ENCODE measurements around the gene KRT6A.

KRT6A gene

DNA sequence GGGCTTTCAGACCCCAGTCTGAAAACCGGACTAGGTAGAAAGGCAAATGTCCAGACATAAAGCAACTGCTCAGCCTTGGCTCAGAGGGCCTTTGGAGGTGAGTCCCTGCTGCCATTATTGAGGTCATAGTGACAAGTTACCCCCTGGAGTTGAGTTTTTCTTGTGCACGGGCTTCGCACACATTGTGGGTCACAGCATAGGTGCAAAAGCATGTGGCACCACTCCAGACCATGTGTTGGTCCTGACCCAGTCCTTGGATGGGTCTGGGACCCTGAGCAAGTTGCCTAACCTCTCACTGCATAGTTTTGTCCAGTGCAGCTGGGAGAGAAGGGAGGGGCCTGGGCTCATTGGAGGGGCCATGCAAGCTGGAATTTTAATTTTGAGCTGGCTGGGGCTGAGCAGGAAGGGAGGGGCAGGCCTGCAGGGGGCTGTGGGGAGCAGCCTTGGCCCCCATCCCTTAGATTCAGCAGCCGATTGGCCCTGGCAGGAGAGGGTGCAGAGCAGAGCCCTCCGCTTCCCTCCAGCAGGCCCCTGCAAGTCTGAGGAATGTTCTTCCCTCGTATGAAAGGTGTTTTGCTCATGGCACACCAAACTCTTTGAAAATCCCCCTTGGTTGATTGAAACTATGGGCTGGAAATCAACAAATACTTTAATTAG lies 31.3 kb upstream of the KRT6A start:
- DNase-seq (ENCODE audit: low spot score): no peak

DNA sequence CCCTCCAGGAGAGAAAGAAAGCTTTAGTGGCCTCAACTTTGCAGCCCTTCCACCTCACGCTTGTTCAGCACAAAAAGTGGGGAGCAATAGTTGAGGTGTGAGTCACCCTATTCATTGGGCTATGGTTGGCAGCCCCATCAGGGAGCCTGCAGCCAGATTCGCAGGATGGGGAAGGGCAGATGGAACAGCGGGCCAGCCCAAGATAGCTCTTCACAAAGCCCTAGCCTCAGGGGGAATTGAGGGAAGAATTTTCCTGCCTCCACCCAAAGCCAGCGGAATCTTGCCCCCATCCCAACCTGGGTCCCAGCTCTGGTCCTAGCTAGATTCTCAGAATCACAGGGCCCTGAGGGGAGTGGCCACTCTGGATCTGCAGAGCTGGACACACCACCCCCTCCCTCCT lies 30.8 kb upstream of the KRT6A start:
- DNase-seq (ENCODE audit: low spot score): no peak

DNA sequence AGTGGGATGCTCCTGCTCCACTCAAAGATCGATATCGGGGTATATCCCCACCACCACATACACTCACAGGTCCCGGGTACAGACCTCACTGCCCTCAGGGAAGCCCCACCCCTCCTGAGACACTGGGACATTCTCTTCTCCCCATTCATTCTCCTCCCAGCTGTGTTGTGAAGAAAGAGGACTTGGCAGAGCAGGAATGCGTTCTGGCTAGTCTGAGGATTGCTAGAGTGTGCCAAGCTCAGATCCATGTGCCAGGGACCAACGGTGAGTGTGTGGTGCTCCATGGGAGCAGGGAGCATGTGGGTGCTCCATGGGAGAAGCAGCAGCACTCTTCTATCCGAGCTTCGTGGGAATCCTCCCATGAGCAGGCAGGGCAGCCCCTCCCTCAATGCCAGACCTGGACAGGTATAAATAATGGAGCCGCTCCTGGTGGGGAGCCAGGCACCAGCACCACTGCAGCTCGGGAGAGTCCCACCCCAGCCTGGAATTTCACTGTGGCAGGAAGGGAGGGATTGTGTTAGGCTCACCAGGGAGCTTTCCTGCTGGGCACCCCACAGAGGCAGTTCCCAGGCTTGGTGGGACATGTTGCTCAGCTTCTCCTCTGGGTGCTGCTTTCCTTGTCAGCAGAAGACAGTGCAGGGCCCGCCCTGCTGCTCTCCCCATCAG lies 29.4 kb upstream of the KRT6A start:
- no peak for DNase-seq (ENCODE audit: low spot score)

DNA sequence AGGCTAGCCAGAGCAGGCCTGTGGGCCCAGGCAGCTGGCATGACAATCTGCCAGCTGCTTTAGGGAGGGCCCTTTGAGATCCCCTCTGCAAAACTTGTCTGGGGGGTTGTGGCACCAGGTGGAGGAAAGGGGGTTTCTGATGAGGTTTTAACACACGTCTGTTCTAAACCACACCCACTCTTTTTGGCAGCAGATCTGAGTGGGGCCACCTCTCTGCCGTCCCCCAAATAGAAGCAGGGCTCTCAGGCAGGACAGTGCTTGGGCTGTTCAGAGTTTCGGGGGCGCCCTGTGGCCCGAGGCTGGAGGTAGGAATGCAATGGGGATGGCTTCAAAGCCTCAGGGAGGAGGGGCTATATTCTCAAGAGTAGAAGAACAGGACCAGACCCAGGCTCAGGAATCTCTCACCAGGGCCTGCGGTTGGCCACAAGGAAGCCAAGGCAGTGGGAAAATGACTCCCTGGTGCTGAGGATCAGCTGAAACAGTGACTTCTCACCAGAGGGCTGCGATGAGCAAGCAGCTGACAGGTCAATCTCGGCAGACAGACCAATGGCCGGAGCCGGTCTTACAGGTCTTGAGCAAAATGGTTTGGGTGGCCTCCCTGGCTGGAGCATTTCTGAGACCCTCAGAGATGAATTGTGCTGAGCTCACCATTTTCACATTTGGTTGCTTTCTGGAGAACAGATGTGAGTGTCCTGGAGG lies 28.7 kb upstream of the KRT6A start:
- DNase-seq (ENCODE audit: low spot score): no peak

DNA sequence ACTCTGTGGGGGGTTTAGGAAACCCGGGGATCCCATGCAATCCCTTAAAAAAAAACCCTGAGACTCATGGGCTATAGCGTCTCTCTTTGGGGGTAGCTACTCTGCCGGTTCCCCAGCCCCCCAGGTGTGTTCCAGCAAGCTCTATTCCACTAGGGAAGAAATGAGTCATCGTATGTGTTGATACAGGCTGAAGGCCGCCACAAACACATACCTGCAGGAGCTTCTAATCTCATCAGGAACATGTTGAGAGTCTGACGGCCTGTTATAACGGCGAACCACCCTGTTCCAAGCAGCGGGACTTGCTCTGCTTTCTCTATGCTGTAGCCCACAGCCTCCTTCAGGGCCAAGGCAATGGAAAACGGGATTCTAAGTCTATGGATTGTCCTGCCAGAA lies 28.1 kb upstream of the KRT6A start:
- no peak for DNase-seq (ENCODE audit: low spot score)

DNA sequence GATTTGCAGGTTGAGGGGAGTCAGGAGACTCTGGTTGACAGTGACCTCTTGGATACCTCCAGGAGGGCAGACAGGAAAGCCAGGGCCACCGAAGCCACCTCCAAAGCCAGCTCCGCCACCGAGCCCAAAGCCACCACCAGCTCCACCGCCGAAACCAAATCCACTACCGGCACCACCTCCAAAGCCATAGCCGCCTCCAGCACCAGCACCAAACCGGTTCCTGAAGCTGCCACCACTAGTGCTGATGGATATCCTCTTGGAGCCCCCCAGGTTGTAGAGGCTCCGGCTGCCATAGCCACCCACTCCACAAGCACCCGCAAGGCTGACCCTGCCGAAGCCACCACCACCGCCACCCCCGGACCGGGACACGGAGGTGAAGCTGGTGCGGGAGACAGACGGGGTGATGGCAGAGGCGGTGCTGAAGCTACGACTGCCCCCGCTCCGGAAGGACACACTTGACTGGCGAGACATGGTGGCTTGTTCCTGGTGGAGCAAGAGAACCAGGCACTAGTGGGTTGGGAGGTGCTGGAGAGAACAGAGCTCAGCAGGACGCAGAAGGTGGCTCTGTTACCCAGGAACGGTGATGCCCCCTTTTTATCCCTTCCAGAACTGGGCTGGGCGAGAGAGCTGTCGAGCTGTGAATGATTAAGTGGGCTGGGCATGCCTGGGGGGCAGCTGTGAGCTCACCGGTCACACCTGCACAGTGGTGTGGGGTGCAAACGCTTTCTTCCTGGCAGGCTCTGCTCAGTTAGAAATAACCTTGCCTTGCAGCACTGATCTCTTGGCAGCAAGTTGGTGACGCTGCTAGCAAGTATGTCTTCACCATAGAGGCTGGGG lies 27.0 kb upstream of the KRT6A start, which contains the start of gene KRT5:
Gene KRT5, minus strand, starts transcription at position 569 of the 837 bp plus-strand sequence. Its CDS starts 98 bp downstream, at position 471.
- no peak for DNase-seq (ENCODE audit: low spot score)

DNA sequence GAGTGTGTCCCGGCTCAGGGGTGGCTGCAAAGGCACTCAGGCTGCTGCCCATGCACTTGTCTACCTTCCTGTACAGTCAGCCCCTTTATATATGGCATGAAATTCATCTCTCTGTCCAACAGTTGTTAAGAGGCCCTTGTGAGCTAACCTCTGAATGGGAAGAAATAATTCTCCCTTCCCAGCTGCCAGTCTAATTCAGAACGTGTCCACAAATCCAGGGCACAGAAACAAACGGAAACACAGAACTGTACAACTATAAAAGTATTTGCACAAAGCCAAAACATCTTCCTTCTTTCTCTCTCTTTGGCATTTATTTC lies 26.3 kb upstream of the KRT6A start:
- no peak for DNase-seq (ENCODE audit: low spot score)

DNA sequence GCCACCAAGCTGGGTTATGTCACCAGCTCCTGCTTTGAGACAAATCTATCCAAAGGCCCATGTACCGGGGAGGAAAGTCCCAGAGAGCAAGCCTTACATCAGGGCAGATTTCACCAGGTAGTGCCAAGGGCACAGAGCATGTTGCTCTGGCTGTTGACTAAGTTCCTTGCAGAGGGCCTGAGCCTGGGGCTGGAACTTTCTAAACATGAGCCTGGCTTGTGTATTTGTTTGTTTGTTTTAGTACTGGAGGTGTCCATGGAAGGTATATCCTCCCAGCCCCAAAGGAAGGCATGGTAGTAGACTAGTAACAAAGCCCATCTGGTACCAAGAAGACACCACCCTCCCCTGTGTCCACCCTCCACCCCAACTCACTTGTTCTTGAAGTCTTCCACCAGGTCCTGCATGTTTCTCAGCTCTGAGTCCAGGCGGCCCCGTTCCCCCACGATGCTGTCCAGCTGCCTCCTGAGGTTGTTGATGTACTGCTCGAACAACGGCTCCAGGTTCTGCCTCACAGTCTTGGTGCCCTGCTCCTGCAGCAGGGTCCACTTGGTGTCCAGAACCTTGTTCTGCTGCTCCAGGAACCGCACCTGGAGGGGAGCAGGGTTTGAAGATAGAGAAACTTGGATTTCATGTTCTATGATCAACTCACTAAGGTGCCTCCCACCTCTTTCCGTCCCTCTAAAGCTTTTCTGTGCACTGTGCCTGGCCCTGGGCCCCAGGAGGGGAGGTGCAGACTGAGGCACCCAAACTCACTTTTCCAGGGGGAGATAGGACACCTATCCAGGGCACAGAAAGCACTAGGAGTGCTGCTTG lies 25.7 kb upstream of the KRT6A start:
- DNase-seq (ENCODE audit: low spot score): no peak

DNA sequence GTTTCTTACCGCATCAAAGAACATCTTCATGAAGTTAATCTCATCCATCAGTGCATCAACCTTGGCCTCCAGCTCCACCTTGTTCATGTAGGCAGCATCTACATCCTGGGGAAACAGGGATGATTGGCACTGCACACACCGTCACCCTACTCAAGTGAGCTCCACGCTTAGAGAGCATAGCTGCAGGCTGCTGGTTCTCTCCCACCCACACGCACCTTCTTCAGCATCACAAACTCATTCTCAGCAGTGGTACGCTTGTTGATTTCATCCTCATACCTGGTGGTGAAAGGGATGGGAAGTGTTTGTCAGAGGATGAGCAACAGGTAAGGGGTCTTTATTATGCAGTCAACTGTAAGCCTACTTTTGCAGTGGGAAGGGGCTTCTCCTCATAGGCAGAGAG lies 24.8 kb upstream of the KRT6A start:
- DNase-seq (ENCODE audit: low spot score): no peak

DNA sequence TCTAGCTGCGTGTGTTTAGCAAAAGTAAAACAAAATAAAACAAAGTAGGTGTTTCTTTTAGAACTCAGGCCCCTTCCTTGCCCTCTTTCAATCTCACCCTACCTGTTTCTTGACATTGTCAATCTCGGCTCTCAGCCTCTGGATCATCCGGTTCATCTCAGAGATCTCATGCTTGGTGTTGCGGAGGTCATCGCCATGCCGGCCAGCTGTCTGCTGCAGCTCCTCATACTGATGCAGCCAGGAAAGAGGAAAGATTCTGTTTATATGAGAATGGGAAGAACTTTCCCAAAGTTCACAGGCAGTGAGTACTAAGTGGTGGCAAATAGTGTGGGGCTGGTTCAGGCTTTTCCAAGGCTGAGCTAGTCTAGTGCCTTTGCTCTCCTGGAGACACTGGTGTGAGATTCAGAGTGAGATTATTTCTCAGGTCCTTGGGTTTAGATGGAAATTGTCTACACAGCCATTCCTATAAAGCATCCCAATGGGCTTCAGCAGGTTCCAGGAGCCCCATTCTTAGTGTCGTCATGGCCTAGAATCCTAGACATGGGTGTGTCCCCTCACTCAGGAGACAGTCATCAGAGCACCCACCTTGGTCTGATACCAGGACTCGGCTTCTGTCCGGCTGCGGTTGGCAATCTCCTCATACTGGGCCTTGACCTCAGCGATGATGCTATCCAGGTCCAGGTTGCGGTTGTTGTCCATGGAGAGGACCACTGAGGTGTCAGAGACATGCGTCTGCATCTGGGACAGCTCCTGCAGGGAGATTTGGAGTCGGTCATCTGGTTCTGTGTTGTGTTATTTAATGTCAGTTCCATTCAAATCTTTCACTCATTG lies 24.2 kb upstream of the KRT6A start:
- no peak for DNase-seq (ENCODE audit: low spot score)

DNA sequence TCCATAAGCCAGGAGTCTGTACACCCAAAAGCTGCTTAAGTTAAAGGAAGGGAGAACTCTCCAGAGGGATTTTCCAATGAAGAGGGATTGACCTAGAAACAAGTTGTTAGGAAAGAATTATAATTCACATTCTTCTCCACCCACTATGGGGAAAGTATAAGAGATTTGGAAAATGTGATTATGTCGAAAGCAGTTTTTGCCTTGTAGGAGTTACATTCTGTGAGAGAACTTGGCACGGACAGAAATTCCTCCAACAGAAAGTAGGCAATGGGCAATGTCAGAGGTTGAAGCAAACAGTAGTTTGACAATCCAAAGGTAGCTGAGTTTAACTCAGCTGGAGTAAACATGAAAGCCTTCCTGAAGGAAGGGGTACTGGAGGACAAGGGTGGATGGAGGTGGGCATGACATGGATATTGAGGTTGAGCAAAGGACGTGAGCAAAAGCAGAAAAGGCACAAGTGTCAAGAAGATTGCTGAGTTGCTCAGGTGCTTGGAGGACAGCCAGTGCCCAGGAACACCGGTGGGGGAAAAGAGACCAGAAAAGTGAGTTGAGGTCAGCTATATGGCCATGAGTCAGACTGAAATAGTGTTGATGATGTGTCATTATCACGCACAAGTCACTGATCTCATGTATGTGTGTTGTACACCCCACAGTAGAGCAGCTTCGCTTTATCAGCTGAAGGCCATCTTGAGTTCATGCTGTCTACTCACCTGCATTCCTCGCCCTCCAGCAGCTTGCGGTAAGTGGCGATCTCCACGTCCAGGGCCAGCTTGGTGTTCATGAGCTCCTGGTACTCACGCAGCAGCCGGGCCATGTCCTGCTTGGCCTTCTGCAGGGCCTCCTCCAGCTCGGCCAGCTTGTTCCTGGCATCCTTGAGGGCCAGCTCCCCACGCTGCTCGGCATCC lies 23.1 kb upstream of the KRT6A start:
- no peak for DNase-seq (ENCODE audit: low spot score)

DNA sequence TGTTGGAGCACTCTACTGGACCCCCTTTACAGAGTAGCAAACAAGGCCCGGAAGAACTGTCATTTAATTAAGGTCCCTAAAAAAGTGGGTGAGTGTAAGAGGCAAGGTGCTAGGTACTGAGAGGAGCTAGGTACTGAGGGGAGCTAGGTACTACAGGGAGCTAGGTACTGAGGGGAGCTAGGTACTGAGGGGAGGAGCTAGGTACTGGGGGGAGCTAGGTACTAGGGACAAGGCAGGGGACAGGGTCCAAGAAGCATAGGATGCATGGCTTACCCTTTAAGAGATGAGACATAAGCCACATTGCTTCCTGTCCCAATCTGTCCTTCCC lies 22.2 kb upstream of the KRT6A start:
- no peak for DNase-seq (ENCODE audit: low spot score)

DNA sequence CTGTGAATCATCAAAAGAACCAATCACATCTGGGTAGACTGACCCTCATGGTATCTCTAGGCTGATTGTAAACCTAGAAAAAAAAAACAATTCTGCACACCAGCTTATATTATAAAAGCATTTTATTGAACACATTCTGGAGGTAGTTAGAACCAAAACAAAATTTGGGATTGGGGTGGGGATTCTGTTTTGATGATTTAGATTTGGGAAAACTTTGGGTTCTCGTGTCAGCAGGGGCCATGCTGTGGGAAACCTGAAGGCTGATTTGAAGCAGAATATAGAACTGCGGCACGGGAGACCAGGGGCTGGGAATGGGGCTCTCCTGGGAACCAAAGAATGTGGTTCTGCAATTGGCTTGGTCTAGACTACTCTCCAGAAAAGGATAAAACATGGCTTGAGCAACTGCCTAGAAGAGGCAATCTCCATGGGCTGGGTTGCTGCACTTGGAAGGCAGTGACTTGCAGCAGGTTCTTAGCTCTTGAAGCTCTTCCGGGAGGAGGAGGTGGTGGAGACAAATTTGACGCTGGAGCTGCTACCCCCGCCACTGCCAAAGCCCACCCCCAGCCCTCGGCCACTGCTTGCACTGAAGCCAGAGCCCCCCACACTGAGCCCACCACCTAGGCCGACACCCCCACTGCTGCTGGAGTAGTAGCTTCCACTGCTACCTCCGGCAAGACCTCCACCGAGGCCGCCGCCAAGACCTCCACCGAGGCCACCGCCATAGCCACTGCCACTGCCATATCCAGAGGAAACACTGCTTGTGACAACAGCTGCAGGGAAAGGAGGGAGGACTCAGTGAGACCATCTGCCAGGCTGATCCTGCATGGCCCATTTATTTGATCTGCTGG lies 21.6 kb upstream of the KRT6A start:
- DNase-seq (ENCODE audit: low spot score): no peak

DNA sequence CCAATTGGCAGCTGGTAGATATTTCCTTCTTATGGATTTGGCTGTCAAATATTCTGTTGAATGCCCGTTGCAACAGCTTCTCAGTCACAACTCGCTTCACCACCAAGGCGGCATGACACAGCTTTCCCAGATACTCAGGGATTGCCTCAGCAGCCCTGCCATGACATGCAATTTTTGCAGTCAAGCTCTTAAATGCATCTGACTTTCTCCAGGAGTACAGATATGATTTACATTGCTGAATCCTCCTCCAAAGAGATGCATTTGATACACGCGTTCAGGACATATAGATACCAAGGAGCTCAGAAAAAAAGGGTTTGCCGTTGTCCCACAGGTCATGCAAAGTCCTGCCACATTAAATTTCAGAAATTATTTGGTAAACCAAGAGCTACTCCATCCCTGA lies 20.7 kb upstream of the KRT6A start:
- DNase-seq (ENCODE audit: low spot score): no peak

DNA sequence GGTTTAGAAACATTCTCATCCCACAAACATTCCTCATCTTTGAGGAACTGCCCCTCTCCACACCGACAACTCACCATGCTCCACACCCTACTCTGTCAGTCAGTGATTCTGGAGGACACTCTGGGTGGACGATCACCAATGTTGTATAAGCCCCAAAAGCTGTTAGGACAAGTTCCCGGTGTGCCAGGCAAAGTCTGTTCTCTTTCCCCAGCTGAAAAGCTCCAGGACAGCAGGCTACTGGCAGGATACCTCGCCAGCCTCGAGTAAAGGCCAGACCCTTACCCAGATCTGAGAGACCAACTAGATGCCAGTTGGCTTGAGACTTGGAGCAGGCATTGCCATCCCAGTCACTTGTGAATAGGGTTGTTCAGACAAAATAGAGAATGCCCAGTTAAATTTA lies 15.2 kb upstream of the KRT6A start:
- DNase-seq (ENCODE audit: low spot score): no peak

DNA sequence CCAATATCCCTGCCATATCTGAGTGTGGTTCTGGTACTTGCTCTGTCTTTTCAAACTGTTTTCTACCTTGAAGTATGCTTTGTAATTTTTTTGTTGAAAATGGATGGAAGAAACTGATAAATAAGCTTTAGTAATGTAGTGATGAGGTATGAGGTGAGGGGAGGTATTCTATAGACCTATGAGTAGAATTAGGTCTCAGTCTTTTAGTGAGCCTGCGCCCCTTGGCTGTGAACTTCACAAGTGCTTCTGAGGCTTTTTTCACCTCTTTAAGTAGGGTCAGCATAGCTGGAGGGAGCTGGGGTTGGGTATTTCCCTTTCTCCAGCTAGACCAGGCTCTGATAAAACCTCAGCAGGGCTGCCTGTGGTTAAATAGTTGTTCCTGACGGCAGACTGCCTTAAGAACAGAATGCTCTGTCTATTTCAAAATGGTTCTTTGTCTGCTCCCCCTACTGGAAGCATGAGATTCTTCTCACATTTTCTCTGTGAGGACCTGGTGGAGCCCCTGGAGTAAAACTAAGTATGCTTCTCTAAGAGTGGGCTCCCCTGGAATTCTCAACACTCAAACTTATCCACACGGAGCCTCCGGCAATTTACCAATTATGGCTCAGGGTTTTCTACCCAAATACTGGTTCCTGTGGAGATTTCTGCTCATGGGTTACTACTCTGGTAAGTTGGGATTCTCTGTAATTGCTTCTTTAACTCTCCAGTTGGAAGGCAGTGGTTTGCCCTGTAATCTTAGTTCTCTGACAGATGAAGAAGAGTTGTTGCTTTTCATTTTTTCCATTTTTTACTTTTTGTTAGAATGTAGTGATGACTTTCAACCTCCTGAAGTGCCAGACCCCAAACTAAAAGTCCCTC lies 14.0 kb upstream of the KRT6A start:
- DNase-seq (ENCODE audit: low spot score): peak; percentile 46

DNA sequence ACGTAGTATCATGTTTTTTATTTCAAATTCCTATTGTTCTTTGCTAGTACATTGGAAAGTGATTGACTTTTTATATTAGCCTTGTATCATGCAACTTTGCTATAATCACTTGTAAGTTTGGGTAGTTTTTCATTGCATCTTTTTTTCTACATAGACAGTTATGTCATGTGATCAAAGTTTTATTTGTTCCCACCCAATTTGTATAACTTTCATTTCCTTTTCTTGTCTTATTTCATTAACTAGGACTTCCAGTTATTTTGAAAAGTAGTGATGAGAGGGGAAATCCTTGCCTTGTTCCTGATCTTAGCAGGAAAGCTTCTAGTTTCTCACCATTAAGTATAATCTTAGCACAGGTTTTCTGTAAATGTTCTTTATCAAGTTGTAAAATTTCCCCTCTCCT lies 9.8 kb upstream of the KRT6A start:
- no peak for DNase-seq (ENCODE audit: low spot score)

DNA sequence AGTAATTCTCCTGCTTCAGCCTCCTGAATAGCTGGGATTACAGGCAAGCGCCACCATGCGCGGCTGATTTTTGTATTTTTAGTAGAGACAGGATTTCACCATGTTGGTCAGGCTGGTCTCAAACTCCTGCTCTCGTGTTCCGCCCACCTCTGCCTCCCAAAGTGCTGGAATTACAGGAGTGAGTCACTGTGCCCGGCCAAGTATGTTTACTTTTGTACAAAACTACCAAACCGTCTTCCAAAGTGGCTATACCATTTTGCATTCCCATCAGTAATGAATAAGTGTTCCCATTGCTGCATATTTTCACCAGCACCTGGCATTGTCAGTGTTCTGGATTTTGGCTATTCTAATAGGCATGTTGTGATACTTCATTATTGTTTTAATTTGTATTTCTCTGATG lies 8.4 kb upstream of the KRT6A start:
- no peak for DNase-seq (ENCODE audit: low spot score)
